CD14-positive monocyte (primary cell): ENCODE data around the gene PADI1. TPM values are rescaled to one million over a fixed set of nuclear protein-coding genes. Genes with fewer than 3 reads are reported as not detected.

Experiments
- DNase-seq, 3 donors: peaks; one replicate each; pipeline ENCODE4 v3.0.0-alpha.2; 2011 to 2022
- H2AFZ ChIP-seq: 2 replicates; pipeline ENCODE4 v1.6.0; 2012; ENCODE audit warnings: mild to moderate bottlenecking, low read depth, low read length, inconsistent platforms; ENCODE audit not compliant: insufficient read depth, poor library complexity, severe bottlenecking
- H3K27ac ChIP-seq, 2 donors: 1 replicate in 1 of 2; 2 replicates in 1 of 2; pipeline ENCODE4 v1.5.1; 2012 to 2013; ENCODE audit warnings: low read length in 2 of 2, control low read depth in 1 of 2, inconsistent platforms in 1 of 2, low read depth in 1 of 2, mild to moderate bottlenecking in 1 of 2
- H3K27me3 ChIP-seq, 2 donors: one replicate each; pipeline versions ENCODE4 v1.6.0 to v1.6.1; 2011 to 2013; ENCODE audit warnings: low read length in 2 of 2; ENCODE audit not compliant: control insufficient read depth in 2 of 2, insufficient read depth in 2 of 2
- H3K36me3 ChIP-seq, 2 donors: replicated peaks in 1 of 2; 1 replicate in 1 of 2; 2 replicates in 1 of 2; pipeline versions ENCODE4 v1.5.1 to v1.6.1; 2012 to 2013; ENCODE audit warnings: low read length in 2 of 2, control low read depth in 1 of 2, inconsistent platforms in 1 of 2, mild to moderate bottlenecking in 1 of 2; ENCODE audit not compliant: insufficient read depth in 2 of 2, control insufficient read depth in 1 of 2
- H3K4me1 ChIP-seq, 2 donors: 1 replicate in 1 of 2; 2 replicates in 1 of 2; pipeline versions ENCODE4 v1.5.1 to v1.6.1; 2012 to 2013; ENCODE audit warnings: low read length in 2 of 2, control low read depth in 1 of 2, inconsistent platforms in 1 of 2, mild to moderate bottlenecking in 1 of 2, moderate library complexity in 1 of 2; ENCODE audit not compliant: insufficient read depth in 2 of 2, control insufficient read depth in 1 of 2
- H3K4me2 ChIP-seq: replicated peaks from 2 replicates; pipeline ENCODE3; 2012; ENCODE audit warnings: low read length, moderate library complexity, mild to moderate bottlenecking; ENCODE audit not compliant: poor library complexity, severe bottlenecking; ENCODE audit errors: extremely low read depth
- H3K4me3 ChIP-seq, 3 experiments: fragments of 200-600 bp in 1 of 3; sonication (generic) in 1 of 3; replicated peaks in 1 of 3; 1 replicate in 2 of 3; 2 replicates in 1 of 3; pipeline ENCODE4 v1.5.1; 2011 to 2013; ENCODE audit warnings: low read length in 3 of 3, mild to moderate bottlenecking in 3 of 3, control low read depth in 2 of 3, low read depth in 2 of 3, inconsistent platforms in 1 of 3, moderate library complexity in 1 of 3
- H3K79me2 ChIP-seq: 2 replicates; pipeline ENCODE4 v1.6.0; 2012; ENCODE audit warnings: mild to moderate bottlenecking, control low read depth, inconsistent platforms, low read length, moderate library complexity; ENCODE audit not compliant: insufficient read depth
- H3K9ac ChIP-seq: 2 replicates; pipeline ENCODE4 v1.6.0; 2017; ENCODE audit warnings: low read length, mild to moderate bottlenecking; ENCODE audit not compliant: insufficient read depth, poor library complexity, severe bottlenecking
- H3K9me3 ChIP-seq, 2 donors: replicated peaks in 1 of 2; 1 replicate in 1 of 2; 2 replicates in 1 of 2; pipeline versions ENCODE4 v1.5.1 to v1.6.1; 2012 to 2013; ENCODE audit warnings: low read length in 2 of 2, control low read depth in 1 of 2; ENCODE audit not compliant: control insufficient read depth in 1 of 2, insufficient read depth in 1 of 2
- H4K20me1 ChIP-seq: 2 replicates; pipeline ENCODE4 v1.6.0; 2012; ENCODE audit warnings: mild to moderate bottlenecking, low read length, control low read depth, moderate library complexity; ENCODE audit not compliant: insufficient read depth
- H3K27ac Mint-ChIP-seq, 7 donors: one replicate each; pipeline ENCODE4 v1.8.0; 2020; ENCODE audit warnings: mild to moderate bottlenecking in 7 of 7, mixed read lengths in 7 of 7, moderate library complexity in 6 of 7, inconsistent platforms in 2 of 7
- H3K27me3 Mint-ChIP-seq, 3 donors: one replicate each; pipeline ENCODE4 v1.8.0; 2021 to 2022; ENCODE audit warnings: low read depth in 3 of 3, mild to moderate bottlenecking in 3 of 3, mixed read lengths in 3 of 3, moderate library complexity in 3 of 3, inconsistent platforms in 1 of 3
- H3K36me3 Mint-ChIP-seq, 2 donors: one replicate each; pipeline ENCODE4 v1.8.0; 2020; ENCODE audit warnings: mixed read lengths in 2 of 2, inconsistent platforms in 1 of 2, mild to moderate bottlenecking in 1 of 2
- H3K4me1 Mint-ChIP-seq: one replicate; pipeline ENCODE4 v1.8.0; 2020; ENCODE audit warnings: mild to moderate bottlenecking, mixed read lengths
- H3K4me3 Mint-ChIP-seq, 2 donors: one replicate each; pipeline ENCODE4 v1.8.0; 2020; ENCODE audit warnings: mild to moderate bottlenecking in 2 of 2, mixed read lengths in 2 of 2, moderate library complexity in 1 of 2
- H3K9me3 Mint-ChIP-seq, 7 donors: one replicate each; pipeline ENCODE4 v1.8.0; 2020 to 2022; ENCODE audit warnings: mixed read lengths in 7 of 7, mild to moderate bottlenecking in 6 of 7, moderate library complexity in 6 of 7, inconsistent platforms in 2 of 7
- CTCF ChIP-seq: fragments of 200-600 bp; IDR thresholded peaks from one replicate; pipeline ENCODE4 v1.8.0; 2022; ENCODE audit warnings: antibody characterized with exemption, mild to moderate bottlenecking
- WGBS: methylation state at CpG from one replicate; pipeline ENCODE4 v1.1.5; 2013; ENCODE audit warnings: missing lambda C conversion rate; ENCODE audit not compliant: insufficient coverage; 5-methylcytosine and 5-hydroxymethylcytosine counted together
- intact Hi-C, 2 donors: fragments of 100-400 bp; cut with micrococcal nuclease; formaldehyde crosslinking; loops; one replicate each; pipeline versions ENCODE4 v1.15.0 to v1.15.1; 2023
- polyA plus RNA-seq, 3 donors: library from polyadenylated mRNA; depleted of rRNA in 1 of 3; unstranded in 2 of 3; stranded (reverse) in 1 of 3; fragments of 300-500 nt in 2 of 3; fragments of >200 nt in 1 of 3; fragmentation: Illumina TruSeq in 2 of 3; gene quantifications; 1 replicate in 2 of 3; 2 replicates in 1 of 3; pipeline ENCODE4 v1.2.3, GENCODE V29; 2012 to 2021

Gene PADI1
- polyA plus RNA-seq, 3 donors, result not detected

- Histone ChIP-seq H3K79me2 (no peaks in the 10 kb centered on the region), H3K36me3 (no peaks in the 10 kb centered on the region), H3K4me1 (peaks cover 0 to 7% of the 10 kb centered on the region in 2 donors), H3K27ac (no peak overlapping the region), H2AFZ (no peak overlapping the region), H3K4me2 (no peak overlapping the region), H3K4me3 (no peak overlapping the region), H3K9ac (no peak overlapping the region), H3K27me3 (no peaks in the 10 kb centered on the region), H4K20me1 (no peaks in the 10 kb centered on the region), H3K9me3 (no peaks in the 10 kb centered on the region)
- peaks cover 9 to 10% (median 9%) of the 10 kb centered on the region in 3 donors for H3K27me3 Mint-ChIP-seq
- H3K4me1 Mint-ChIP-seq, result peaks cover 3% of the 10 kb centered on the region
- intact Hi-C loops, result loop anchor here in 1 of 2 donors (10.0 kb wide), 1 partner anchor 160 kb away; no protein-coding TSS in a partner anchor
- H3K9me3 Mint-ChIP-seq, result peaks cover 0 to 1% (median 0%) of the 10 kb centered on the region in 7 donors
- H3K36me3 Mint-ChIP-seq, result no peaks in the 10 kb centered on the region
- TF ChIP-seq CTCF, result no peak
- H3K27ac Mint-ChIP-seq, result no peak overlapping the region
- WGBS, result 86% methylated on average over 7 of the region's 14 CpGs
- DNase-seq, result no peak
- H3K4me3 Mint-ChIP-seq, result no peak overlapping the region
Measured at GRCh38 chr1:17244821-17245740, 40.2 kb downstream of the PADI1 start.

- no peaks in the 10 kb centered on the region for H3K27me3 ChIP-seq
- no peaks in the 10 kb centered on the region for H3K36me3 ChIP-seq
- intact Hi-C loops, result loop anchor here in 1 of 2 donors (10.0 kb wide), 1 partner anchor 159 kb away; no protein-coding TSS in a partner anchor
- H4K20me1 ChIP-seq, result no peaks in the 10 kb centered on the region
- DNase-seq, result no peak
- H3K4me2 ChIP-seq, result no peak overlapping the region
- H3K9me3 Mint-ChIP-seq, result peaks cover 0 to 1% (median 0%) of the 10 kb centered on the region in 7 donors
- H3K4me3 ChIP-seq, result no peak overlapping the region
- no peak overlapping the region for H3K4me3 Mint-ChIP-seq
- no peak overlapping the region for H3K9ac ChIP-seq
- no peak for TF ChIP-seq CTCF
- peaks cover 5 to 11% of the 10 kb centered on the region in 2 donors for H3K4me1 ChIP-seq
- WGBS, result 73% methylated on average over 5 of the region's 7 CpGs
- no peaks in the 10 kb centered on the region for H3K9me3 ChIP-seq
- H3K27me3 Mint-ChIP-seq, result peaks cover 9 to 12% (median 11%) of the 10 kb centered on the region in 3 donors
- H3K27ac ChIP-seq, result no peak overlapping the region
- H3K27ac Mint-ChIP-seq, result peak overlapping the region in 1 of 7 donors; percentile 60
- H3K4me1 Mint-ChIP-seq, result peaks cover 9% of the 10 kb centered on the region
- no peaks in the 10 kb centered on the region for H3K79me2 ChIP-seq
- H3K36me3 Mint-ChIP-seq, result no peaks in the 10 kb centered on the region
- peak overlapping the region; percentile 63 for H2AFZ ChIP-seq
Measured at GRCh38 chr1:17245816-17246325, 40.9 kb downstream of the PADI1 start.
